SK-N-SH (cell line): ENCODE results near the gene TBK1. TPM values are rescaled to one million over a fixed set of nuclear protein-coding genes. Genes with fewer than 3 reads are reported as not detected.

Experiments
- CTCF ChIA-PET: fragments of 300-600, 350-600 bp; formaldehyde crosslinking; extraction: SDS; loops from one replicate; lab custom pipeline; 2021; lab: Yijun Ruan, JAX
- POLR2A ChIA-PET: fragments of 350-600 bp; sonication (Branson Sonifier 250); formaldehyde crosslinking; extraction: SDS; loops from one replicate; lab custom pipeline; 2020; ENCODE audit warnings: antibody characterized with exemption, inconsistent platforms; lab: Yijun Ruan, JAX
- DNase-seq: peaks from one replicate; pipeline ENCODE4 v3.0.0; 2012
- H2AFZ ChIP-seq: fragments of 200-600 bp; sonication (generic); 2 replicates; pipeline ENCODE4 v1.8.1; 2016; ENCODE audit warnings: antibody characterized with exemption, mild to moderate bottlenecking, low read depth
- H3F3A ChIP-seq: fragments of 200-600 bp; sonication (generic); replicated peaks from 2 replicates; pipeline ENCODE3; 2016; ENCODE audit warnings: antibody characterized with exemption, mild to moderate bottlenecking; ENCODE audit not compliant: insufficient read depth
- H3K27ac ChIP-seq, 2 experiments: fragments of 200-500 bp in 1 of 2; fragments of 200-600 bp in 1 of 2; sonication (Bioruptor generic) in 1 of 2; sonication (generic), shearing (Covaris generic) in 1 of 2; 2 replicates each; pipeline versions ENCODE4 v1.5.1 to v1.6.1; 2014 to 2016; ENCODE audit warnings: low read depth in 2 of 2, inconsistent platforms in 1 of 2, low read length in 1 of 2, mild to moderate bottlenecking in 1 of 2, mixed read lengths in 1 of 2
- H3K27me3 ChIP-seq: fragments of 200-600 bp; sonication (generic), shearing (Covaris generic); 2 replicates; pipeline ENCODE4 v1.6.1; 2016; ENCODE audit warnings: mixed run types; ENCODE audit not compliant: insufficient read depth
- H3K36me3 ChIP-seq, 2 experiments: fragments of 200-500 bp in 1 of 2; fragments of 200-600 bp in 1 of 2; sonication (Bioruptor generic) in 1 of 2; sonication (generic) in 1 of 2; replicated peaks in 1 of 2; 2 replicates each; pipeline versions ENCODE3 to v1.5.1; 2014 to 2016; ENCODE audit warnings: low read length in 1 of 2, mild to moderate bottlenecking in 1 of 2; ENCODE audit not compliant: insufficient read depth in 2 of 2, control insufficient read depth in 1 of 2
- H3K4me1 ChIP-seq, 2 experiments: fragments of 200-500 bp in 1 of 2; fragments of 200-600 bp in 1 of 2; sonication (Bioruptor generic) in 1 of 2; sonication (generic), shearing (Covaris generic) in 1 of 2; 2 replicates each; pipeline versions ENCODE4 v1.5.1 to v1.6.1; 2014 to 2016; ENCODE audit warnings: low read depth in 1 of 2, low read length in 1 of 2, mixed run types in 1 of 2; ENCODE audit not compliant: insufficient read depth in 2 of 2, control insufficient read depth in 1 of 2
- H3K4me2 ChIP-seq: fragments of 200-600 bp; sonication (generic), shearing (Covaris generic); 2 replicates; pipeline ENCODE4 v1.6.1; 2017; ENCODE audit warnings: mixed run types
- H3K4me3 ChIP-seq, 2 experiments: fragments of 200-500 bp in 1 of 2; fragments of 200-600 bp in 1 of 2; sonication (Bioruptor generic) in 1 of 2; sonication (generic), shearing (Covaris generic) in 1 of 2; 2 replicates each; pipeline versions ENCODE4 v1.5.1 to v1.8.1; 2014 to 2016; ENCODE audit warnings: low read depth in 2 of 2, inconsistent platforms in 1 of 2, low read length in 1 of 2, mild to moderate bottlenecking in 1 of 2, mixed read lengths in 1 of 2, moderate library complexity in 1 of 2
- H3K79me2 ChIP-seq: fragments of 200-600 bp; sonication (generic); 2 replicates; pipeline ENCODE4 v1.8.1; 2017; ENCODE audit warnings: mild to moderate bottlenecking; ENCODE audit not compliant: insufficient read depth
- H3K9ac ChIP-seq: fragments of 200-600 bp; sonication (generic); 2 replicates; pipeline ENCODE4 v1.6.1; 2017; ENCODE audit warnings: mixed run types
- H3K9me2 ChIP-seq: fragments of 200-600 bp; sonication (generic); 2 replicates; pipeline ENCODE4 v1.6.1; 2017; ENCODE audit warnings: mixed run types
- H3K9me3 ChIP-seq: fragments of 200-600 bp; sonication (generic); 2 replicates; pipeline ENCODE4 v1.6.1; 2017; ENCODE audit warnings: mixed run types, mild to moderate bottlenecking, moderate library complexity
- H4K20me1 ChIP-seq: fragments of 200-600 bp; sonication (generic); 2 replicates; pipeline ENCODE4 v1.6.1; 2017; ENCODE audit warnings: mild to moderate bottlenecking, mixed run types; ENCODE audit not compliant: insufficient read depth
- CHD2 ChIP-seq: fragments of 150-350 bp; IDR thresholded peaks from 2 replicates; pipeline ENCODE4 v1.6.1; 2018; ENCODE audit warnings: low read length; ENCODE audit not compliant: partially characterized antibody
- ELF1 ChIP-seq: IDR thresholded peaks from 2 replicates; pipeline ENCODE4 v1.4.0; 2012
- EZH2phosphoT487 ChIP-seq: fragments of 200-600 bp; sonication (generic); IDR thresholded peaks from 2 replicates; pipeline ENCODE4 v1.6.1; 2017; ENCODE audit warnings: low read depth, mixed run types, mild to moderate bottlenecking, antibody characterized with exemption, moderate library complexity, borderline replicate concordance
- FOSL2 ChIP-seq: IDR thresholded peaks from 2 replicates; pipeline ENCODE4 v1.4.0; 2012; ENCODE audit warnings: low read depth, mild to moderate bottlenecking, moderate library complexity, borderline replicate concordance
- FOXJ3 ChIP-seq: sonication (generic); formaldehyde crosslinking; IDR thresholded peaks from 2 replicates; pipeline ENCODE4 v1.5.1; 2020; ENCODE audit warnings: mild to moderate bottlenecking, missing genetic modification reagents
- FOXM1 ChIP-seq: IDR thresholded peaks from 2 replicates; pipeline ENCODE4 v1.4.0; 2012; ENCODE audit warnings: low read depth, mild to moderate bottlenecking
- GABPA ChIP-seq: IDR thresholded peaks from 2 replicates; pipeline ENCODE4 v1.4.0; 2012; ENCODE audit warnings: low read depth, mild to moderate bottlenecking
- JUND ChIP-seq: IDR thresholded peaks from 2 replicates; pipeline ENCODE4 v1.4.0; 2012
- MEF2A ChIP-seq: IDR thresholded peaks from 2 replicates; pipeline ENCODE4 v1.4.0; 2012; ENCODE audit warnings: low read depth, borderline replicate concordance
- MXI1 ChIP-seq: IDR thresholded peaks from 2 replicates; pipeline ENCODE4 v1.6.1; 2012; ENCODE audit warnings: mild to moderate bottlenecking, low read depth, low read length, improper control_type of control experiment
- POLR2AphosphoS5 ChIP-seq: IDR thresholded peaks from 2 replicates; pipeline ENCODE4 v1.6.1; 2012; ENCODE audit warnings: low read depth, low read length
- RAD21 ChIP-seq: IDR thresholded peaks from 2 replicates; pipeline ENCODE4 v1.6.1; 2012; ENCODE audit warnings: mild to moderate bottlenecking, low read length
- RCOR1 ChIP-seq: fragments of 150-350 bp; IDR thresholded peaks from 2 replicates; pipeline ENCODE4 v1.6.1; 2017; ENCODE audit warnings: antibody characterized with exemption, low read length
- RFX5 ChIP-seq: IDR thresholded peaks from 2 replicates; pipeline ENCODE4 v1.6.1; 2012; ENCODE audit warnings: mild to moderate bottlenecking, improper control_type of control experiment, low read length
- SIN3A ChIP-seq: IDR thresholded peaks from 2 replicates; pipeline ENCODE4 v1.6.1; 2012; ENCODE audit warnings: low read depth, mild to moderate bottlenecking, low read length, moderate library complexity, borderline replicate concordance
- SMC3 ChIP-seq: IDR thresholded peaks from 2 replicates; pipeline ENCODE4 v1.6.1; 2012; ENCODE audit warnings: low read depth, low read length, improper control_type of control experiment
- TCF12 ChIP-seq: IDR thresholded peaks from 2 replicates; pipeline ENCODE4 v1.4.0; 2012
- YY1 ChIP-seq: IDR thresholded peaks from 2 replicates; pipeline ENCODE4 v1.4.0; 2012; ENCODE audit warnings: low read depth, mild to moderate bottlenecking
- WGBS: methylation state at CpG from one replicate; pipeline ENCODE4 v1.1.6; 2017; ENCODE audit warnings: low lambda C conversion rate; 5-methylcytosine and 5-hydroxymethylcytosine counted together
- polyA plus RNA-seq, 3 experiments: library from polyadenylated mRNA; depleted of rRNA; stranded (reverse); fragments of >200 nt; gene quantifications; 2 replicates each; pipeline ENCODE4 v1.2.3, GENCODE V29; 2012
- TF ChIP-seq, protein P1 (sequence below): fragments of 150-350 bp; IDR thresholded peaks from 2 replicates; pipeline ENCODE4 v1.6.1; 2017; ENCODE audit warnings: antibody characterized with exemption, low read length, low read depth, borderline replicate concordance
- TF ChIP-seq, protein P2 (sequence below): fragments of 150-350 bp; IDR thresholded peaks from 2 replicates; pipeline ENCODE4 v1.6.1; 2016; ENCODE audit warnings: mild to moderate bottlenecking, low read depth, low read length
- TF ChIP-seq, protein P3 (sequence below): IDR thresholded peaks from 2 replicates; pipeline ENCODE4 v1.4.0; 2012; ENCODE audit warnings: low read depth
- TF ChIP-seq, protein P4 (sequence below): fragments of 200-600 bp; sonication (generic); IDR thresholded peaks from 2 replicates; pipeline ENCODE4 v1.6.1; 2017; ENCODE audit warnings: antibody characterized with exemption, mild to moderate bottlenecking, moderate library complexity

TBK1 gene
- polyA plus RNA-seq, 1 of the 3 experiments (the other 2 are of a cell fraction), result 8.2 TPM

DNA sequence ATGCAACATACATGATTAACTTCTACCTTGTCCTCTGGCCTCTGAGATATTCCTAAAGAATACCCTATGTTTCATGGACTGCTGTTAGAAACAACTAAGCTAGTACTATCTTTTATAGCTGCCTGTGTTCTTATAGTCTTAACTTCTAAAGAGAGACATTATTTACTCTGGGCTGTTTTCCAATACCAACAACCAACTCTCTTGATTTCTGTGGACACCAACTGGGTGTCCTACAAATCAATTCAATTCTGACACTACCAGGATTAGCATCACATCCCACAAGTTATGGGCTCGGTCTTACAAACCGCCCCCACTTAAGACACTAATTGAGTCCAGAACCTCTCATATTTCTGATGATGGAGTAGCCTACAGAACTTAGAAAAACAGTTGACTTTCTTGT, 39.5 kb upstream of the TBK1 start (continued):
- no peak for TF ChIP-seq GABPA
- TF ChIP-seq SIN3A, result no peak
- TF ChIP-seq FOXM1, result no peak

DNA sequence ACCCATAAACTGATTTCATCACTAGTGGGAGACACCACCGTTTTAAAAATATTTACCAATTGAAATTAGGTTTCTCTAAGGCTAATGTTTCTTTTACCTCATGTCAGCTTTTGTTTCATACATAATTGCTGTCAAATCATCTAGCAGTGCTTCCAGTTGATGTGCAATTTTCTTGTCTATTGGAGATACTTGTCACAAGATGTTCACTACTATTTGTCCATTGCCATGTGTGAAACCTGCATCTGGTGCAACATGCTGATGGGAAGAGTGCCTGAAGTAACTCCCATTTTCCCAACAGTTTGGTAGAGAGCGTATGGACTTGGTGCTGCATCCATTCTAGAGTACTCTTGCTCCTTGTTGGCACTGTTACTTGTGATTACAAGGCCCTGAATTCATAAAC, 38.0 kb upstream of the TBK1 start:
- no peak overlapping the region for H3K4me2 ChIP-seq
- H3K4me1 ChIP-seq, result peaks cover 2 to 4% of the 10 kb centered on the region in 2 experiments; a peak in 1 of 4 replicates
- POLR2A ChIA-PET, result no interaction called here
- H4K20me1 ChIP-seq, result peaks cover 16% of the 10 kb centered on the region; the same call in 1 of the 2 replicates
- peaks cover 82 to 93% of the 10 kb centered on the region in 2 experiments for H3K36me3 ChIP-seq
- H3K9ac ChIP-seq, result no peak overlapping the region
- WGBS, result 90% methylated on average over 2 of the region's 2 CpGs
- H2AFZ ChIP-seq, result no peak overlapping the region
- H3K9me3 ChIP-seq, result no peaks in the 10 kb centered on the region
- no peak for DNase-seq
- H3K27me3 ChIP-seq, result no peaks in the 10 kb centered on the region
- peaks cover 12% of the 10 kb centered on the region for H3F3A ChIP-seq
- TF ChIP-seq JUND (no peak), POLR2AphosphoS5 (no peak), TCF12 (no peak), MXI1 (no peak), SMC3 (no peak), RCOR1 (no peak), RAD21 (no peak), RFX5 (no peak), ELF1 (no peak), EZH2phosphoT487 (no peak), FOXJ3 (CRISPR knock-in tag) (no peak), FOSL2 (no peak), CHD2 (no peak), MEF2A (no peak), YY1 (no peak), SIN3A (no peak)
- TF ChIP-seq, protein P1, sequence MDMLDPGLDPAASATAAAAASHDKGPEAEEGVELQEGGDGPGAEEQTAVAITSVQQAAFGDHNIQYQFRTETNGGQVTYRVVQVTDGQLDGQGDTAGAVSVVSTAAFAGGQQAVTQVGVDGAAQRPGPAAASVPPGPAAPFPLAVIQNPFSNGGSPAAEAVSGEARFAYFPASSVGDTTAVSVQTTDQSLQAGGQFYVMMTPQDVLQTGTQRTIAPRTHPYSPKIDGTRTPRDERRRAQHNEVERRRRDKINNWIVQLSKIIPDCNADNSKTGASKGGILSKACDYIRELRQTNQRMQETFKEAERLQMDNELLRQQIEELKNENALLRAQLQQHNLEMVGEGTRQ, result no peak
- TF ChIP-seq, protein P2, sequence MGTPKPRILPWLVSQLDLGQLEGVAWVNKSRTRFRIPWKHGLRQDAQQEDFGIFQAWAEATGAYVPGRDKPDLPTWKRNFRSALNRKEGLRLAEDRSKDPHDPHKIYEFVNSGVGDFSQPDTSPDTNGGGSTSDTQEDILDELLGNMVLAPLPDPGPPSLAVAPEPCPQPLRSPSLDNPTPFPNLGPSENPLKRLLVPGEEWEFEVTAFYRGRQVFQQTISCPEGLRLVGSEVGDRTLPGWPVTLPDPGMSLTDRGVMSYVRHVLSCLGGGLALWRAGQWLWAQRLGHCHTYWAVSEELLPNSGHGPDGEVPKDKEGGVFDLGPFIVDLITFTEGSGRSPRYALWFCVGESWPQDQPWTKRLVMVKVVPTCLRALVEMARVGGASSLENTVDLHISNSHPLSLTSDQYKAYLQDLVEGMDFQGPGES, result no peak
- TF ChIP-seq, protein P3, sequence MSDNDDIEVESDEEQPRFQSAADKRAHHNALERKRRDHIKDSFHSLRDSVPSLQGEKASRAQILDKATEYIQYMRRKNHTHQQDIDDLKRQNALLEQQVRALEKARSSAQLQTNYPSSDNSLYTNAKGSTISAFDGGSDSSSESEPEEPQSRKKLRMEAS, result no peak
- TF ChIP-seq, protein P4, sequence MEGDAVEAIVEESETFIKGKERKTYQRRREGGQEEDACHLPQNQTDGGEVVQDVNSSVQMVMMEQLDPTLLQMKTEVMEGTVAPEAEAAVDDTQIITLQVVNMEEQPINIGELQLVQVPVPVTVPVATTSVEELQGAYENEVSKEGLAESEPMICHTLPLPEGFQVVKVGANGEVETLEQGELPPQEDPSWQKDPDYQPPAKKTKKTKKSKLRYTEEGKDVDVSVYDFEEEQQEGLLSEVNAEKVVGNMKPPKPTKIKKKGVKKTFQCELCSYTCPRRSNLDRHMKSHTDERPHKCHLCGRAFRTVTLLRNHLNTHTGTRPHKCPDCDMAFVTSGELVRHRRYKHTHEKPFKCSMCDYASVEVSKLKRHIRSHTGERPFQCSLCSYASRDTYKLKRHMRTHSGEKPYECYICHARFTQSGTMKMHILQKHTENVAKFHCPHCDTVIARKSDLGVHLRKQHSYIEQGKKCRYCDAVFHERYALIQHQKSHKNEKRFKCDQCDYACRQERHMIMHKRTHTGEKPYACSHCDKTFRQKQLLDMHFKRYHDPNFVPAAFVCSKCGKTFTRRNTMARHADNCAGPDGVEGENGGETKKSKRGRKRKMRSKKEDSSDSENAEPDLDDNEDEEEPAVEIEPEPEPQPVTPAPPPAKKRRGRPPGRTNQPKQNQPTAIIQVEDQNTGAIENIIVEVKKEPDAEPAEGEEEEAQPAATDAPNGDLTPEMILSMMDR, result no peak
- peaks cover 56% of the 10 kb centered on the region for H3K79me2 ChIP-seq
- no peak overlapping the region; a peak in 1 of 4 replicates for H3K27ac ChIP-seq
- CTCF ChIA-PET, result no interaction called here
- no peaks in the 10 kb centered on the region for H3K9me2 ChIP-seq
- H3K4me3 ChIP-seq, result no peak overlapping the region
